Panc1 (cell line): ENCODE results near the gene SORCS1.

Experiments
- POLR2AphosphoS5 ChIP-seq: IDR thresholded peaks from 2 replicates; pipeline ENCODE4 v1.6.1; 2012; ENCODE audit warnings: mild to moderate bottlenecking, low read depth, low read length, moderate library complexity
- TF ChIP-seq, protein P1 (sequence below): fragments of 450-650 bp; IDR thresholded peaks from 2 replicates; pipeline ENCODE4 v1.5.1; 2017; ENCODE audit warnings: mild to moderate bottlenecking

DNA sequence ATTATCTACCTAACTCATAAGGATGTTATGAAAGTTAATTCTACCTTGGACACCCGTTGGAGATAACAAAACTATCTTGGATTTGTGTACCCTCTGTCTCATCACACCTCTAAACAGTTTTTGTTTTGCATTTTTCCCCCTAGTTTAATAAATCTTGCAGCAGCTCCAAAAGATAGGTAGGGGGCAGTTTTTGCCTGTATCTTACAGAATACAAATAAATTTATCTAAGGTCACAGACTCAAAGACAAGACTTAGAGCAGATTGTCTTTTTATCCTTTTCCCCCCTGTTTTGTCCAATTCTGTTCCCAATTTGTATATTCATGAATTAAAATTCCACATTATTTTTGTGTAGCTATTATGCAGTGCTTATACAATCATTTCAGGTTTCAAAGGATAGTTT, 5.0 kb upstream of the SORCS1 start:
- TF ChIP-seq, protein P1, sequence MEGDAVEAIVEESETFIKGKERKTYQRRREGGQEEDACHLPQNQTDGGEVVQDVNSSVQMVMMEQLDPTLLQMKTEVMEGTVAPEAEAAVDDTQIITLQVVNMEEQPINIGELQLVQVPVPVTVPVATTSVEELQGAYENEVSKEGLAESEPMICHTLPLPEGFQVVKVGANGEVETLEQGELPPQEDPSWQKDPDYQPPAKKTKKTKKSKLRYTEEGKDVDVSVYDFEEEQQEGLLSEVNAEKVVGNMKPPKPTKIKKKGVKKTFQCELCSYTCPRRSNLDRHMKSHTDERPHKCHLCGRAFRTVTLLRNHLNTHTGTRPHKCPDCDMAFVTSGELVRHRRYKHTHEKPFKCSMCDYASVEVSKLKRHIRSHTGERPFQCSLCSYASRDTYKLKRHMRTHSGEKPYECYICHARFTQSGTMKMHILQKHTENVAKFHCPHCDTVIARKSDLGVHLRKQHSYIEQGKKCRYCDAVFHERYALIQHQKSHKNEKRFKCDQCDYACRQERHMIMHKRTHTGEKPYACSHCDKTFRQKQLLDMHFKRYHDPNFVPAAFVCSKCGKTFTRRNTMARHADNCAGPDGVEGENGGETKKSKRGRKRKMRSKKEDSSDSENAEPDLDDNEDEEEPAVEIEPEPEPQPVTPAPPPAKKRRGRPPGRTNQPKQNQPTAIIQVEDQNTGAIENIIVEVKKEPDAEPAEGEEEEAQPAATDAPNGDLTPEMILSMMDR, result no peak
- TF ChIP-seq POLR2AphosphoS5, result no peak
